T-cell (primary cell): ENCODE measurements around the gene BABAM2. TPM values are rescaled to one million over a fixed set of nuclear protein-coding genes. Genes with fewer than 3 reads are reported as not detected.

Experiments
- ATAC-seq, 4 experiments: fragments of 200-7000 bp in 3 of 4; fragments of 150-1000 bp in 1 of 4; cut with Tn5 transposase; replicated peaks in 1 of 4; 1 replicate in 3 of 4; 2 replicates in 1 of 4; pipeline ENCODE4 v1.10.0; 2021; ENCODE audit warnings: moderate library complexity in 3 of 4, mild to moderate bottlenecking in 2 of 4, moderate number of reproducible peaks in 1 of 4
- CTCF ChIA-PET, 2 donors: fragments of 300-600 bp; sonication (Branson Sonifier 250); formaldehyde crosslinking; loops; one replicate each; lab custom pipeline; 2022; ENCODE audit warnings: antibody characterized with exemption in 2 of 2; lab: Charles Lee
- POLR2A ChIA-PET, 2 donors: fragments of 300-600 bp; sonication (Branson Sonifier 250); formaldehyde crosslinking; loops; one replicate each; lab custom pipeline; 2022; ENCODE audit warnings: antibody characterized with exemption in 2 of 2; lab: Charles Lee
- DNase-seq, 35 experiments: peaks; one replicate each; pipeline versions ENCODE4 v3.0.0 to v3.0.0-alpha.2; 2013 to 2023
- H3K27ac ChIP-seq: one replicate; pipeline ENCODE4 v1.5.1; 2013; ENCODE audit warnings: low read length
- H3K27me3 ChIP-seq, 2 experiments: replicated peaks in 1 of 2; 1 replicate in 1 of 2; 2 replicates in 1 of 2; pipeline versions ENCODE4 v1.6.1 to v1.7.0; 2013; ENCODE audit warnings: low read length in 1 of 2, mixed read lengths in 1 of 2; ENCODE audit not compliant: control insufficient read depth in 2 of 2, insufficient read depth in 2 of 2; ENCODE audit errors: extremely low read depth in 1 of 2
- H3K36me3 ChIP-seq, 2 donors: 1 replicate in 1 of 2; 2 replicates in 1 of 2; pipeline versions ENCODE4 v1.6.1 to v1.7.0; 2013; ENCODE audit warnings: low read length in 1 of 2; ENCODE audit not compliant: control insufficient read depth in 2 of 2, insufficient read depth in 1 of 2; ENCODE audit errors: extremely low read depth in 1 of 2
- H3K4me1 ChIP-seq, 2 experiments: 1 replicate in 1 of 2; 2 replicates in 1 of 2; pipeline versions ENCODE4 v1.6.1 to v1.7.0; 2013; ENCODE audit warnings: low read length in 2 of 2, mixed read lengths in 1 of 2; ENCODE audit not compliant: insufficient read depth in 2 of 2, control insufficient read depth in 1 of 2; ENCODE audit errors: extremely low read depth in 1 of 2
- H3K4me3 ChIP-seq, 2 donors: 1 replicate in 1 of 2; 2 replicates in 1 of 2; pipeline versions ENCODE4 v1.5.1 to v1.7.0; 2013; ENCODE audit warnings: mild to moderate bottlenecking in 2 of 2, low read length in 1 of 2, moderate library complexity in 1 of 2; ENCODE audit not compliant: control insufficient read depth in 1 of 2; ENCODE audit errors: extremely low read depth in 1 of 2
- H3K9me3 ChIP-seq: 2 replicates; pipeline ENCODE4 v1.7.0; 2013
- H3K27ac Mint-ChIP-seq, 2 donors: one replicate each; pipeline ENCODE4 v1.8.0; 2020 to 2021; ENCODE audit warnings: mild to moderate bottlenecking in 2 of 2, mixed read lengths in 2 of 2
- H3K27me3 Mint-ChIP-seq, 2 donors: one replicate each; pipeline ENCODE4 v1.8.0; 2021 to 2022; ENCODE audit warnings: mixed read lengths in 2 of 2
- H3K36me3 Mint-ChIP-seq: one replicate; pipeline ENCODE4 v1.8.0; 2021; ENCODE audit warnings: mixed read lengths
- H3K4me1 Mint-ChIP-seq, 3 donors: one replicate each; pipeline ENCODE4 v1.8.0; 2020 to 2022; ENCODE audit warnings: mixed read lengths in 3 of 3, mild to moderate bottlenecking in 1 of 3
- H3K4me3 Mint-ChIP-seq, 3 donors: one replicate each; pipeline ENCODE4 v1.8.0; 2020 to 2022; ENCODE audit warnings: mild to moderate bottlenecking in 3 of 3, mixed read lengths in 3 of 3, moderate library complexity in 3 of 3
- H3K9me3 Mint-ChIP-seq, 3 donors: one replicate each; pipeline ENCODE4 v1.8.0; 2020 to 2022; ENCODE audit warnings: mixed read lengths in 3 of 3
- WGBS: methylation state at CpG from one replicate; pipeline ENCODE4 v1.1.5; 2013; ENCODE audit warnings: missing lambda C conversion rate; ENCODE audit not compliant: insufficient coverage; 5-methylcytosine and 5-hydroxymethylcytosine counted together
- total RNA-seq, 35 experiments: library from RNA in 6 of 35; stranded (reverse) in 6 of 35; fragments of 120-200 nt in 1 of 35; gene quantifications; one replicate each; pipeline versions ENCODE4 v1.2.1 to v1.2.4 and lab custom pipeline; 2013 to 2026

The BABAM2 gene
- total RNA-seq, 5 donors from 2014 or later (not counting 1 experiment from before 2014, with no cell fraction given) = 28.4 to 45.2 (median 37.4) TPM

DNA sequence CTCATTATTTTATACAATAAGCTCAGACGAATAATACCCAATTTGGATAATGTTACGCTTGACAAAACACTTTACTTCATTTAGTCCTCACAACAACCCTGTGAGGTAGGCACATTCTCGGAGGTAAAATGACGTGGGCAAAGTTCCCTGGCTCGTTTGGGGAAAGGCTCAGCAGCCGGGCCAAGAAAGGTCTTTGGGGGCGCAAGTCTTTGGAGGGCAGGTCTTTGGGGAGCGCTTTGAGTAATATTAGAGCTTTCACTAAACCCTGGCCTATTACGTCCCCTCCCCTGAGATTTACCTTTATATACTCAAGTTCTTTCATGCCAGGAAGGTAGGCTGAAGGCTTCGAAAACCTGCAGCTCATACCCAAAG is 769 bp upstream of the BABAM2 start:
- peaks cover 52 to 55% (median 55%) of the 10 kb centered on the region in 3 donors for H3K4me1 Mint-ChIP-seq
- no peaks in the 10 kb centered on the region for H3K9me3 Mint-ChIP-seq
- H3K4me3 Mint-ChIP-seq = peak overlapping the region; percentile 96 to 99 (median 98)
- Histone ChIP-seq H3K4me1 (peaks cover 15 to 25% of the 10 kb centered on the region in 2 experiments), H3K4me3 (peak overlapping the region; percentile 78 to 97), H3K27me3 (no peaks in the 10 kb centered on the region), H3K36me3 (no peaks in the 10 kb centered on the region), H3K9me3 (no peaks in the 10 kb centered on the region), H3K27ac (peak overlapping the region; percentile 99)
- H3K27ac Mint-ChIP-seq = peak overlapping the region; percentile 98 to 100
- ChIA-PET CTCF (interaction anchor here in 1 of 2 donors (1.1 to 1.3 kb wide), 2 partner anchors 25 to 521 kb away, joined by 3 to 5 read pairs; no protein-coding TSS in a partner anchor), POLR2A (interaction anchor here in 1 of 2 donors (0.7 kb wide), 1 partner anchor 134 kb away, joined by 3 read pairs; no protein-coding TSS in a partner anchor)
- no peak for ATAC-seq
- peak in 8 of 35 experiments; percentile 1 to 40 (median 8) for DNase-seq
- peaks cover 9% of the 10 kb centered on the region for H3K36me3 Mint-ChIP-seq
- peaks cover 0 to 1% of the 10 kb centered on the region in 2 donors for H3K27me3 Mint-ChIP-seq
- 0% methylated on average over 1 of the region's 10 CpGs for WGBS

DNA sequence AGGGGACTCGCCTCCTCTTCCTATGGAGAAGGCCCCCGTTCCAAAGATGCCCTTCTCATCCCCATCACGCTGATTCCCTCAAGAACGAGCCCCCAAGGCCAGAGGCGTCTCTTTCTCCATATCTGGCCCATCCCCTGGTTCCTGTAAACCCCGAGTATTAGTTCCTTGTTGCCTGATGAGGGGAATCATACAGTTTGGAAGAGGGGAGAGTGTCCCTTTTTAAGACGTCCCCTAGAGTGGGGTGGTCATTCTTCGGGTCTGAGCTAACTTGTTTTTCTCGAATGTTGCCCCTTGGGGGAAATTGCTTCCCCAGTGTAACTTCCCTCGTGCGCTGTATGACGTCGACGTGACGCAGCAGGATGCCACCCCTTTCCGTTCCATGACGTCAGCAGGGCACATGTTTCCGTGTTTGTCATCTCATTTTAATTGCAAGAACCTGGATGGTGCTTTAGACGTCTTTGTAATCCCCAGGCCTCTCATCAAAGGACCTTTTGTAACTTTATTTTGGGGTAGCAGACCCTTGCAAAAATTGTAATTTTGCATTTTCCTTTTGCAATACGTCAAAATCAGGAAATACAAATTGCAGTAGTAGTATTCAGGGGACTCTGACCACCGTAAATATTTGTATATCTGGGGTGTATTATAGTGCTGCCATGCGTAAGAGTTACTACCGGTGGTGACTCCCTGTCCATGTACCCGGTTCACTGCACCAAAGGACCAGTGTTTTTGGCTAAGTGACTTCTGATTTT is 569 bp downstream of the BABAM2 start:
- peaks cover 15 to 25% of the 10 kb centered on the region in 2 experiments for H3K4me1 ChIP-seq
- DNase-seq (peak; percentile 48 to 98 (median 95)), ATAC-seq (peak; percentile 5 to 53 (median 12))
- peaks cover 0 to 1% of the 10 kb centered on the region in 2 donors for H3K27me3 Mint-ChIP-seq
- peak overlapping the region; percentile 96 to 100 for H3K27ac Mint-ChIP-seq
- H3K27ac ChIP-seq = peak overlapping the region; percentile 99
- H3K27me3 ChIP-seq = no peaks in the 10 kb centered on the region
- peak overlapping the region; percentile 96 to 99 (median 98) for H3K4me3 Mint-ChIP-seq
- ChIA-PET POLR2A (interaction anchor here in 1 of 2 donors (0.6 to 1.0 kb wide), 2 partner anchors 29 to 71 kb away, joined by 3 to 9 read pairs; no protein-coding TSS in a partner anchor), CTCF (interaction anchor here in 1 of 2 donors (1.3 kb wide), 1 partner anchor 519 kb away, joined by 3 read pairs; no protein-coding TSS in a partner anchor)
- H3K4me3 ChIP-seq = peak overlapping the region; percentile 78 to 91
- H3K9me3 Mint-ChIP-seq = no peaks in the 10 kb centered on the region
- H3K36me3 ChIP-seq = peaks cover under 1 to 4% of the 10 kb centered on the region in 2 donors
- 5% methylated on average over 10 of the region's 24 CpGs for WGBS
- peaks cover 22% of the 10 kb centered on the region for H3K36me3 Mint-ChIP-seq
- H3K4me1 Mint-ChIP-seq = peaks cover 53 to 62% (median 61%) of the 10 kb centered on the region in 3 donors
- no peaks in the 10 kb centered on the region for H3K9me3 ChIP-seq

DNA sequence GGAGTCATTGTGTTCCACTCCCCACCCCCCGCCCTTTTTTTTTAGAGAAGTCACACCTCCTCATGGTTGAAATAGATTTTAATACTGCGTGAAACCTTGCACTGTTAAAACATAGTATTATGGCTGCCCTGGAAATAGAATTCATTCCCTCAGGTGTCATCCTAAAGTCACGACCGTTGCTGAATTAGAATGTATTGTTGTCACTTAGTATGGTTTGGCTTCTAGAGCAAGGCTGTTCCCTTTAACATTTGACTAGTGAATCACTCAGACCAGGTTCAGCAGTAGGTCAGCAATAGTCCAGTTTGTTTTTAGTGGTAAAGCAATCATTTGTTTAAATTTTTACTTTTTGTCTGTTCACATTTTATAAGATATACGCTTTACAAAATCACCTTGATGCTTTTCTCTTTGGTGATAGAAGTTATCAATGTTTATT is 1.2 kb downstream of the BABAM2 start:
- H3K36me3 Mint-ChIP-seq = peaks cover 28% of the 10 kb centered on the region
- H3K4me1 Mint-ChIP-seq = peaks cover 56 to 66% (median 66%) of the 10 kb centered on the region in 3 donors
- CTCF ChIA-PET = no interaction called here
- Histone ChIP-seq H3K36me3 (peaks cover 3 to 10% of the 10 kb centered on the region in 2 donors), H3K27ac (peak overlapping the region; percentile 99), H3K27me3 (no peaks in the 10 kb centered on the region), H3K9me3 (no peaks in the 10 kb centered on the region), H3K4me3 (no peak overlapping the region), H3K4me1 (peaks cover 16 to 25% of the 10 kb centered on the region in 2 experiments)
- 86% methylated on average over 3 of the region's 5 CpGs for WGBS
- H3K4me3 Mint-ChIP-seq = peak overlapping the region; percentile 96 to 99 (median 98)
- POLR2A ChIA-PET = interaction anchor here (0.6 to 1.0 kb wide), 4 partner anchors 28 to 74 kb away, joined by 3 to 9 read pairs (median 3); no protein-coding TSS in a partner anchor
- ATAC-seq (no peak), DNase-seq (no peak)
- peak overlapping the region; percentile 36 to 100 for H3K27ac Mint-ChIP-seq
- peaks cover 0 to 1% of the 10 kb centered on the region in 2 donors for H3K27me3 Mint-ChIP-seq
- no peaks in the 10 kb centered on the region for H3K9me3 Mint-ChIP-seq

DNA sequence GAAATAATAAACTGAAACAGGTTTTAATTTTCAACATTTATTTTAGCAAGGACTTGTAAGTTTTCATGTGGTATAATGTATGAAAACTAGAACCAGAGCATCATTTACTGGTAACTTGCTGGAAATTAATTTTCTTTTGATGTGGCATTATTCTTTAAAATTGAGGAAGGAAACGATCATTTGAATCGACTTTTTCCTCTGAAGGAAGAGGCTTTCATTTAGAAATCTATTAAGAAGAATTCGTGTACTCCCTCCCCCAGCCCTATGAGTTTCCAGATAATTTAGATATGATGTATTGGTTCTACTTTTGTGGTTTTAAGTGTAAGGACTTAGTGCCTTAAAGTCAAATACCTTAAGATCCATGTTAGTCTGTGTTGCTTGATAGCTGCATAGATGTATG is 2.5 kb downstream of the BABAM2 start:
- Mint-ChIP-seq H3K4me3 (peak overlapping the region in 1 of 3 donors; percentile 9), H3K27me3 (peaks cover 0 to 1% of the 10 kb centered on the region in 2 donors), H3K4me1 (peaks cover 69 to 79% (median 79%) of the 10 kb centered on the region in 3 donors), H3K9me3 (no peaks in the 10 kb centered on the region), H3K36me3 (peaks cover 41% of the 10 kb centered on the region), H3K27ac (peak overlapping the region in 1 of 2 donors; percentile 11)
- WGBS = no CpG with 5 or more reads among the region's 3 CpGs
- Histone ChIP-seq H3K4me3 (no peak overlapping the region), H3K4me1 (peaks cover 19 to 25% of the 10 kb centered on the region in 2 experiments), H3K27ac (no peak overlapping the region), H3K27me3 (no peaks in the 10 kb centered on the region), H3K9me3 (no peaks in the 10 kb centered on the region), H3K36me3 (peaks cover 3 to 12% of the 10 kb centered on the region in 2 donors)
- ATAC-seq (no peak), DNase-seq (peak in 1 of 35 experiments; percentile 31)
- POLR2A ChIA-PET = interaction anchor here (0.6 to 1.0 kb wide), 4 partner anchors 14 to 96 kb away, joined by 3 to 8 read pairs (median 3); no protein-coding TSS in a partner anchor
- CTCF ChIA-PET = interaction anchor here in 1 of 2 donors (0.5 kb wide), 1 partner anchor 498 kb away, joined by 3 read pairs; no protein-coding TSS in a partner anchor

DNA sequence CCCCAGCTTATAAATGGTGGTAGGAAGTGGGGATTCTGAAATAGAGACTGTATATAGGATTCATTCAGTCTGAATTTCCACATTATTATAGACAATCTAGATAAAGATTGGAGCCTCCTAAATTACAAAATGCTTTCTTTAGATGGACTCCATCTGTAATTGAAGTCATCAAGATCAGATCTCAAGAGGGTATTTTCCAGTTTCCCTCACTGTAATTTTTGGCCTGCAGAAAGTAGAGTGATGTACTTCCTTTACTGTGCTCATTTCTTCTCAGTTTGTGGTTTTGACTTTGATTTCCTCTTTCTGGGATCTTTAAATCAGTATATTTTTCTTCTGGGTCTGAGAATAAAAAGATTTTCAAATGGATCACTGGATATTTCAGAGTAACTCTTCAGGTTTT is 7.2 kb downstream of the BABAM2 start:
- H3K27me3 Mint-ChIP-seq = no peaks in the 10 kb centered on the region
- Histone ChIP-seq H3K36me3 (peaks cover 3 to 20% of the 10 kb centered on the region in 2 donors), H3K4me1 (peaks cover 4 to 5% of the 10 kb centered on the region in 2 experiments), H3K27me3 (no peaks in the 10 kb centered on the region), H3K9me3 (no peaks in the 10 kb centered on the region), H3K4me3 (no peak overlapping the region), H3K27ac (no peak overlapping the region)
- no peak overlapping the region for H3K4me3 Mint-ChIP-seq
- H3K9me3 Mint-ChIP-seq = no peaks in the 10 kb centered on the region
- ATAC-seq = peak in 1 of 4 experiments; percentile 84
- CTCF ChIA-PET = no interaction called here
- peak in 1 of 35 experiments; percentile 42 for DNase-seq
- H3K4me1 Mint-ChIP-seq = peaks cover 47 to 67% (median 59%) of the 10 kb centered on the region in 3 donors
- POLR2A ChIA-PET = no interaction called here
- peaks cover 69% of the 10 kb centered on the region for H3K36me3 Mint-ChIP-seq
- peak overlapping the region; percentile 36 to 64 for H3K27ac Mint-ChIP-seq

DNA sequence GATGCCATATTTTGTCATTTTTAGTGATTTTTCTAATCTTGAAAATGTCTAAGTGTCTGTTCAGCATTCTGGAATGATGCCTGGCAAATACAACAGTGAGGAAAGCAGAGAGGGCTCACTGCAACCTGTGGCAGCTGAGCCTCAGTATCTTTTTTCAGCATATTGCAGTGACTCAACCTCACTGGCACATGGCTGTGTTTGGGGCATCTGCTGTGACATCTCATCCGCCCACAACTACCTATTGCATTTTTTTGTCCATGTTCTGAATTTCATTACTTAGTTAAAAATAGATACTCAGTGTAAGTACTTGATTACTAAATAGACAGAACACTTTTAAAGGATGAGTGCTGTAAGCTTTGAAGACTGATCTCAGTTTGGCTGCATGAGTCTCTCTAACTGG is 10.7 kb downstream of the BABAM2 start:
- peaks cover 0 to 4% of the 10 kb centered on the region in 2 experiments for H3K4me1 ChIP-seq
- ChIA-PET CTCF (no interaction called here), POLR2A (no interaction called here)
- WGBS = no CpG with 5 or more reads among the region's 1 CpG
- DNase-seq (no peak), ATAC-seq (no peak)
- no peak overlapping the region for H3K4me3 ChIP-seq
- H3K4me1 Mint-ChIP-seq = peaks cover 50 to 67% (median 55%) of the 10 kb centered on the region in 3 donors
- no peaks in the 10 kb centered on the region for H3K27me3 Mint-ChIP-seq
- H3K27ac Mint-ChIP-seq = no peak overlapping the region
- no peaks in the 10 kb centered on the region for H3K27me3 ChIP-seq
- H3K36me3 Mint-ChIP-seq = peaks cover 74% of the 10 kb centered on the region
- H3K27ac ChIP-seq = no peak overlapping the region
- H3K4me3 Mint-ChIP-seq = no peak overlapping the region
- peaks cover under 1 to 15% of the 10 kb centered on the region in 2 donors for H3K36me3 ChIP-seq
- no peaks in the 10 kb centered on the region for H3K9me3 ChIP-seq
- no peaks in the 10 kb centered on the region for H3K9me3 Mint-ChIP-seq
